Liver (tissue), 9 donors: ENCODE measurements around the gene PSME2. TPM values are rescaled to one million over a fixed set of nuclear protein-coding genes. Genes with fewer than 3 reads are reported as not detected.

Experiments used
- DNase-seq: peaks from one replicate; pipeline ENCODE4 v3.0.0-alpha.2; 2017; ENCODE audit warnings: low spot score
- H3K27ac ChIP-seq, 2 donors: one replicate each; pipeline ENCODE4 v1.7.0; 2013; ENCODE audit warnings: inconsistent platforms in 2 of 2, low read length in 2 of 2, control low read depth in 1 of 2, low read depth in 1 of 2, mild to moderate bottlenecking in 1 of 2
- H3K27me3 ChIP-seq, 4 donors: one replicate each; pipeline versions ENCODE4 v1.6.1 to v1.7.0; 2013; ENCODE audit warnings: low read length in 3 of 4, inconsistent platforms in 1 of 4, mild to moderate bottlenecking in 1 of 4, moderate library complexity in 1 of 4; ENCODE audit not compliant: control insufficient read depth in 4 of 4, insufficient read depth in 4 of 4
- H3K36me3 ChIP-seq, 4 donors: one replicate each; pipeline versions ENCODE4 v1.6.1 to v1.7.0; 2013; ENCODE audit warnings: low read length in 3 of 4, mild to moderate bottlenecking in 3 of 4, low read depth in 1 of 4, moderate library complexity in 1 of 4; ENCODE audit not compliant: control insufficient read depth in 4 of 4, insufficient read depth in 3 of 4
- H3K4me1 ChIP-seq, 4 donors: one replicate each; pipeline versions ENCODE4 v1.6.1 to v1.7.0; 2013; ENCODE audit warnings: low read length in 3 of 4, mild to moderate bottlenecking in 3 of 4, moderate library complexity in 1 of 4; ENCODE audit not compliant: control insufficient read depth in 4 of 4, insufficient read depth in 4 of 4
- H3K4me3 ChIP-seq, 3 donors: one replicate each; pipeline versions ENCODE4 v1.6.1 to v1.7.0; 2013; ENCODE audit warnings: low read length in 3 of 3, control low read depth in 1 of 3, low read depth in 1 of 3, mild to moderate bottlenecking in 1 of 3
- H3K9ac ChIP-seq, 2 donors: one replicate each; pipeline ENCODE4 v1.7.0; 2013; ENCODE audit warnings: low read length in 2 of 2, mild to moderate bottlenecking in 2 of 2, moderate library complexity in 2 of 2, control low read depth in 1 of 2, low read depth in 1 of 2
- H3K9me3 ChIP-seq, 4 donors: one replicate each; pipeline versions ENCODE4 v1.6.1 to v1.7.0; 2013; ENCODE audit warnings: low read length in 3 of 4; ENCODE audit not compliant: control insufficient read depth in 4 of 4
- ATF3 ChIP-seq: IDR thresholded peaks from 2 replicates; pipeline ENCODE4 v1.6.1; 2016; ENCODE audit warnings: antibody characterized with exemption
- CTCF ChIP-seq: fragments of 150-350 bp; IDR thresholded peaks from 2 replicates; pipeline ENCODE4 v1.5.1; 2017; ENCODE audit warnings: improper control_type of control experiment, low read depth, low read length; ENCODE audit not compliant: missing input control
- EGR1 ChIP-seq, 2 donors: IDR thresholded peaks; 2 replicates each; pipeline ENCODE4 v1.6.1; 2016 to 2018; ENCODE audit warnings: antibody characterized with exemption in 2 of 2, low read depth in 2 of 2
- FOXA1 ChIP-seq: IDR thresholded peaks from 2 replicates; pipeline ENCODE4 v1.6.1; 2016; ENCODE audit warnings: antibody characterized with exemption
- FOXA2 ChIP-seq: IDR thresholded peaks from 2 replicates; pipeline ENCODE4 v1.6.1; 2016; ENCODE audit warnings: antibody characterized with exemption
- GABPA ChIP-seq, 2 donors: IDR thresholded peaks in 1 of 2; conservative IDR thresholded peaks in 1 of 2; 2 replicates each; pipeline ENCODE4 v1.6.1; 2016; ENCODE audit warnings: antibody characterized with exemption in 2 of 2, mild to moderate bottlenecking in 1 of 2, moderate library complexity in 1 of 2
- HNF4A ChIP-seq, 2 donors: conservative IDR thresholded peaks; 2 replicates each; pipeline ENCODE4 v1.6.1; 2016; ENCODE audit warnings: antibody characterized with exemption in 2 of 2, mild to moderate bottlenecking in 2 of 2
- HNF4G ChIP-seq: IDR thresholded peaks from 2 replicates; pipeline ENCODE4 v1.6.1; 2016; ENCODE audit warnings: antibody characterized with exemption
- JUND ChIP-seq, 2 donors: IDR thresholded peaks; 2 replicates each; pipeline ENCODE4 v1.6.1; 2016; ENCODE audit warnings: antibody characterized with exemption in 2 of 2
- MAX ChIP-seq: IDR thresholded peaks from 2 replicates; pipeline ENCODE4 v1.6.1; 2016; ENCODE audit warnings: antibody characterized with exemption
- NR2F2 ChIP-seq: IDR thresholded peaks from 2 replicates; pipeline ENCODE4 v1.6.1; 2016; ENCODE audit warnings: antibody characterized with exemption
- RAD21 ChIP-seq, 2 donors: IDR thresholded peaks; 2 replicates each; pipeline ENCODE4 v1.6.1; 2016; ENCODE audit warnings: antibody characterized with exemption in 2 of 2, mild to moderate bottlenecking in 2 of 2
- RXRA ChIP-seq, 2 donors: IDR thresholded peaks; 2 replicates each; pipeline ENCODE4 v1.6.1; 2017 to 2018; ENCODE audit warnings: antibody characterized with exemption in 2 of 2, mild to moderate bottlenecking in 1 of 2
- SP1 ChIP-seq: IDR thresholded peaks from 2 replicates; pipeline ENCODE4 v1.6.1; 2018; ENCODE audit warnings: antibody characterized with exemption, mild to moderate bottlenecking
- TAF1 ChIP-seq: conservative IDR thresholded peaks from 2 replicates; pipeline ENCODE4 v1.6.1; 2016; ENCODE audit warnings: antibody characterized with exemption, mild to moderate bottlenecking
- YY1 ChIP-seq: IDR thresholded peaks from 2 replicates; pipeline ENCODE4 v1.6.1; 2016; ENCODE audit warnings: antibody characterized with exemption, mild to moderate bottlenecking
- ZBTB33 ChIP-seq: IDR thresholded peaks from 2 replicates; pipeline ENCODE4 v1.6.1; 2016; ENCODE audit warnings: antibody characterized with exemption
- WGBS: extraction: QIAGEN DNeasy Blood & Tissue Kit; methylation state at CpG from one replicate; pipeline ENCODE4 v1.1.7; 2013; 5-methylcytosine and 5-hydroxymethylcytosine counted together
- polyA plus RNA-seq, 2 donors: library from polyadenylated mRNA; stranded (reverse) in 1 of 2; unstranded in 1 of 2; fragments of 200-250 nt in 1 of 2; fragments of >200 nt in 1 of 2; fragmentation: Nextera tagmentation in 1 of 2; extraction: Ambion mirVana in 1 of 2; gene quantifications; one replicate each; pipeline versions ENCODE4 v1.2.1 to v1.2.3, GENCODE V29; 2013 to 2015
- total RNA-seq, 2 donors: library from RNA; depleted of rRNA; stranded (reverse); fragments of >200 nt; gene quantifications; one replicate each; pipeline ENCODE4 v1.2.3, GENCODE V29; 2014
- TF ChIP-seq, protein P1 (sequence below): IDR thresholded peaks from 2 replicates; pipeline ENCODE4 v1.6.1; 2016; ENCODE audit warnings: antibody characterized with exemption, mild to moderate bottlenecking
- donor health status: healthy.
- donor health status: healthy.
- donor health status: healthy.
- donor health status: healthy.
- donor health status: healthy.

PSME2 gene
- total and polyA plus RNA-seq, 4 donors, result 56.9 to 247 (median 92.7) TPM

DNA sequence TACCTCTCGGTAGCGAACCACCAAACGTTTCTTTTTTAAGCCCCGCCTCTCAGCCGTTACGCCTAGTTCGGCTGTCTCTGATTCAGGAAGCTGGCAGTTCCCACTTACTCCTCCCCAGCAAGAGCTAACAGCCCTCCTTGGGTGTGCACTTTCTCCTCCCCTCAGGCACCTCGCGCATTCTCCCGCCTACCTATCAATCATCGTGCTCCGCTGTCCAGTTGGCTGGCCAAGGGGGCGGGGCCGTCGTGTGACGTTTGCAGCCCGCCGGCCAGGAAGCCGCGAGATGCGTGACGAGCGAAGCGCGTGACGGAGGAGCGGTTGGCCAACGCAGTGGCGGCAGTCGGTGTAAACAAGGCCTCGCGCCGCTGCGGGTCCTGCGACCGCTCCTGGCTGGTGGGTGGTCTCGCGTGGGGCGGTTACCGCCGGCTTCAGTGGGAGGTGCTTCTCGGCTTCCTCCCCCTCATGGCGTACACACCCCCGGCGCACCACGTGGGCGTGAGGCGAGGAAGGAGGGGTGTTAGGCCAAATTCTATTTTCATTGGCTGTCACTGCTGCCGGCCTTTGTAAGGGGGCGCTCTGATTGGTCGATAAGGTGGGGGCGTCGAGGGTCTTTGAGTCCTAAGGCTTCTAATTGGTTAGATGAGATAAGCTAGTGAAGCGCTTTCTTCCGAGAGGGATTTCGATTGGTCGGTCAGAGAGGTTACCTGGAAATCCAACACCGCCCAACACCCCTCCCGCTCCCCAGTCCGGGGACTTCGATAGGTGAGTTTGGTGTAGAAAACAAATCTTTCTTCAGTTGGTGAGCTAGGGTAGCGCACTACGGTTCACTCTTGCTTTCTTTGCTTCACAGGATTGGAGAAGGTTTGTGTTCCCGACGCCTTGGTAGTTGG lies 31.6 kb downstream of the PSME2 start, which contains the start of the genes DCAF11 and NRL:
Gene DCAF11, plus strand, starts transcription at position 246 of the 890 bp plus-strand sequence. CDS start 818 bp downstream, outside the sequence.
Gene NRL, minus strand, starts transcription at position 418 of the 890 bp plus-strand sequence. CDS start 32,101 bp downstream, outside the sequence.
- peak within 1 kb of the TSS; percentile 96 to 97 for H3K9ac ChIP-seq
- peaks cover 3 to 52% (median 40%) of the 10 kb centered on the region in 4 donors for H3K4me1 ChIP-seq
- no peaks in the 10 kb centered on the region for H3K27me3 ChIP-seq
- no peaks in the 10 kb centered on the region for H3K9me3 ChIP-seq
- peaks cover 7 to 21% (median 19%) of the 10 kb centered on the region in 4 donors for H3K36me3 ChIP-seq
- peak within 1 kb of the TSS; percentile 61 to 94 (median 91) for H3K4me3 ChIP-seq
- TF ChIP-seq GABPA (IDR thresholded peaks at IDR 0.05 in 1 of 2, conservative IDR thresholded peaks at IDR 0.05 in 1 of 2) (peak in 1 of 2 donors; percentile 1), FOXA1 (peak; percentile 35), JUND (IDR thresholded peaks at IDR 0.05) (peak in 1 of 2 donors; percentile 43), ATF3 (no peak), NR2F2 (no peak), TAF1 (peak; percentile 98), MAX (peak; percentile 70), HNF4G (no peak), SP1 (peak; percentile 98), HNF4A (conservative IDR thresholded peaks at IDR 0.05) (peak in 1 of 2 donors; percentile 42), EGR1 (IDR thresholded peaks at IDR 0.05; ENCODE audit: low read depth in 2 of 2) (peak; percentile 87), RAD21 (IDR thresholded peaks at IDR 0.05) (peak; percentile 21 to 39), YY1 (peak; percentile 22), RXRA (IDR thresholded peaks at IDR 0.05) (peak in 1 of 2 donors; percentile 19), ZBTB33 (peak; percentile 66), FOXA2 (peak; percentile 45), CTCF (no peak)
- TF ChIP-seq, protein P1, sequence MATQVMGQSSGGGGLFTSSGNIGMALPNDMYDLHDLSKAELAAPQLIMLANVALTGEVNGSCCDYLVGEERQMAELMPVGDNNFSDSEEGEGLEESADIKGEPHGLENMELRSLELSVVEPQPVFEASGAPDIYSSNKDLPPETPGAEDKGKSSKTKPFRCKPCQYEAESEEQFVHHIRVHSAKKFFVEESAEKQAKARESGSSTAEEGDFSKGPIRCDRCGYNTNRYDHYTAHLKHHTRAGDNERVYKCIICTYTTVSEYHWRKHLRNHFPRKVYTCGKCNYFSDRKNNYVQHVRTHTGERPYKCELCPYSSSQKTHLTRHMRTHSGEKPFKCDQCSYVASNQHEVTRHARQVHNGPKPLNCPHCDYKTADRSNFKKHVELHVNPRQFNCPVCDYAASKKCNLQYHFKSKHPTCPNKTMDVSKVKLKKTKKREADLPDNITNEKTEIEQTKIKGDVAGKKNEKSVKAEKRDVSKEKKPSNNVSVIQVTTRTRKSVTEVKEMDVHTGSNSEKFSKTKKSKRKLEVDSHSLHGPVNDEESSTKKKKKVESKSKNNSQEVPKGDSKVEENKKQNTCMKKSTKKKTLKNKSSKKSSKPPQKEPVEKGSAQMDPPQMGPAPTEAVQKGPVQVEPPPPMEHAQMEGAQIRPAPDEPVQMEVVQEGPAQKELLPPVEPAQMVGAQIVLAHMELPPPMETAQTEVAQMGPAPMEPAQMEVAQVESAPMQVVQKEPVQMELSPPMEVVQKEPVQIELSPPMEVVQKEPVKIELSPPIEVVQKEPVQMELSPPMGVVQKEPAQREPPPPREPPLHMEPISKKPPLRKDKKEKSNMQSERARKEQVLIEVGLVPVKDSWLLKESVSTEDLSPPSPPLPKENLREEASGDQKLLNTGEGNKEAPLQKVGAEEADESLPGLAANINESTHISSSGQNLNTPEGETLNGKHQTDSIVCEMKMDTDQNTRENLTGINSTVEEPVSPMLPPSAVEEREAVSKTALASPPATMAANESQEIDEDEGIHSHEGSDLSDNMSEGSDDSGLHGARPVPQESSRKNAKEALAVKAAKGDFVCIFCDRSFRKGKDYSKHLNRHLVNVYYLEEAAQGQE, result peak; percentile 93
- H3K27ac ChIP-seq, result peak within 1 kb of the TSS; percentile 99 to 100
- WGBS, result under 1% methylated on average over 65 of the region's 65 CpGs
- peak; percentile 98 for DNase-seq
